Testis (tissue), 3 donors: ENCODE measurements around the gene DNAJC3. TPM values are rescaled to one million over a fixed set of nuclear protein-coding genes. Genes with fewer than 3 reads are reported as not detected.
"Not testable (repeated sequence)": the region's sequence is repeated elsewhere in the genome, so short reads cannot be mapped to it uniquely, and the experiment has no call there.

Experiments
- DNase-seq: peaks from one replicate; pipeline ENCODE4 v3.0.0-alpha.2; 2019
- H3K27ac ChIP-seq, 2 donors: fragments of 200-600 bp; sonication (generic); one replicate each; pipeline ENCODE4 v1.5.1; 2019
- H3K27me3 ChIP-seq: fragments of 200-600 bp; sonication (generic); one replicate; pipeline ENCODE4 v1.5.1; 2019
- H3K36me3 ChIP-seq: fragments of 200-600 bp; sonication (generic); one replicate; pipeline ENCODE4 v1.5.1; 2017; ENCODE audit warnings: low read depth; ENCODE audit errors: missing control alignments
- H3K4me1 ChIP-seq: fragments of 200-600 bp; sonication (generic); one replicate; pipeline ENCODE4 v1.5.1; 2019
- H3K4me3 ChIP-seq, 2 donors: fragments of 200-600 bp; sonication (generic); one replicate each; pipeline ENCODE4 v1.5.1; 2017 to 2019
- H3K9me3 ChIP-seq: fragments of 200-600 bp; sonication (generic); one replicate; pipeline ENCODE4 v1.5.1; 2017
- POLR2A ChIP-seq: fragments of 450-650 bp; IDR thresholded peaks from one replicate; pipeline ENCODE4 v1.6.1; 2017; ENCODE audit warnings: antibody characterized with exemption, mild to moderate bottlenecking, moderate library complexity
- WGBS, 2 donors: methylation state at CpG; one replicate each; pipeline ENCODE4 v1.1.5; 2018; 5-methylcytosine and 5-hydroxymethylcytosine counted together
- intact Hi-C: fragments of 100-400 bp; cut with DNase I; formaldehyde crosslinking; loops from one replicate; pipeline ENCODE4 v1.15.1; 2023; ENCODE audit warnings: low total_unique reads
- polyA plus RNA-seq: library from polyadenylated mRNA; stranded (reverse); fragments of 350-450 nt; fragmentation: Illumina TruSeq; extraction: RNeasy Lipid Tissue Mini Kit (QIAGEN cat#74804); gene quantifications from one replicate; pipeline ENCODE4 v1.2.3, GENCODE V29; 2014; ENCODE audit warnings: low read depth, low replicate concordance; ENCODE audit not compliant: insufficient read depth
- total RNA-seq, 2 donors: library from RNA; depleted of rRNA; stranded (reverse); fragments of >200 nt; gene quantifications; one replicate each; pipeline ENCODE4 v1.2.3, GENCODE V29; 2016
- TF ChIP-seq, protein P1 (sequence below), 3 experiments: fragments of 450-650 bp in 2 of 3; fragments of 200-600 bp in 1 of 3; sonication (generic) in 1 of 3; IDR thresholded peaks; one replicate each; pipeline ENCODE4 v1.5.1; 2016 to 2019; ENCODE audit warnings: antibody characterized with exemption in 3 of 3, mild to moderate bottlenecking in 2 of 3, moderate library complexity in 1 of 3

DNAJC3 gene
- total and polyA plus RNA-seq, 3 donors from 2014 or later: 18.2 to 39.4 (median 26.0) TPM

DNA sequence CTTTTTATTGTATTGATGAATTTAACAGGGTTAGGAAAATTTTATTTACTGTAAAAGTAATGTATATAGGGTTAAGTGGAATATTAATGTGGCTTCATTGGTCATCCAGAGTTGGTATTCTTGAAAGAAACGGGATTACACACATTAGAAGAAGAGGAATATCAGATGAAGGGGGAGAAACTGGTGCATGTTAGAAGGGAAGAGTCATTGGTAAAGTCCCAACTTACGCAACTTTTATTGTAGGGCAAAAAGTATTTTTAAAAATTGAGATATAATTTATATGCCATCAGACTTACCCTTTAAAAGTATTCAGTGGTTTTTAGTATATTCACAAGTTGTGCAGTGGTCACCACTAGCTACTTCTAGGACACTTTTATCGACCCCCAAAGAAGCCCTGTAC, 47.3 kb downstream of the DNAJC3 start:
- Histone ChIP-seq H3K4me3 (no peak overlapping the region), H3K36me3 (no peaks in the 10 kb centered on the region), H3K27me3 (no peaks in the 10 kb centered on the region), H3K9me3 (no peaks in the 10 kb centered on the region), H3K4me1 (no peaks in the 10 kb centered on the region), H3K27ac (no peak overlapping the region)
- WGBS, 2 donors: 80 to 88% methylated on average over 3 of the region's 3 CpGs
- intact Hi-C loops: no loop called here
- TF ChIP-seq POLR2A: no peak
- TF ChIP-seq, protein P1, sequence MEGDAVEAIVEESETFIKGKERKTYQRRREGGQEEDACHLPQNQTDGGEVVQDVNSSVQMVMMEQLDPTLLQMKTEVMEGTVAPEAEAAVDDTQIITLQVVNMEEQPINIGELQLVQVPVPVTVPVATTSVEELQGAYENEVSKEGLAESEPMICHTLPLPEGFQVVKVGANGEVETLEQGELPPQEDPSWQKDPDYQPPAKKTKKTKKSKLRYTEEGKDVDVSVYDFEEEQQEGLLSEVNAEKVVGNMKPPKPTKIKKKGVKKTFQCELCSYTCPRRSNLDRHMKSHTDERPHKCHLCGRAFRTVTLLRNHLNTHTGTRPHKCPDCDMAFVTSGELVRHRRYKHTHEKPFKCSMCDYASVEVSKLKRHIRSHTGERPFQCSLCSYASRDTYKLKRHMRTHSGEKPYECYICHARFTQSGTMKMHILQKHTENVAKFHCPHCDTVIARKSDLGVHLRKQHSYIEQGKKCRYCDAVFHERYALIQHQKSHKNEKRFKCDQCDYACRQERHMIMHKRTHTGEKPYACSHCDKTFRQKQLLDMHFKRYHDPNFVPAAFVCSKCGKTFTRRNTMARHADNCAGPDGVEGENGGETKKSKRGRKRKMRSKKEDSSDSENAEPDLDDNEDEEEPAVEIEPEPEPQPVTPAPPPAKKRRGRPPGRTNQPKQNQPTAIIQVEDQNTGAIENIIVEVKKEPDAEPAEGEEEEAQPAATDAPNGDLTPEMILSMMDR (IDR thresholded peaks at IDR 0.05): no peak
- DNase-seq: no peak

DNA sequence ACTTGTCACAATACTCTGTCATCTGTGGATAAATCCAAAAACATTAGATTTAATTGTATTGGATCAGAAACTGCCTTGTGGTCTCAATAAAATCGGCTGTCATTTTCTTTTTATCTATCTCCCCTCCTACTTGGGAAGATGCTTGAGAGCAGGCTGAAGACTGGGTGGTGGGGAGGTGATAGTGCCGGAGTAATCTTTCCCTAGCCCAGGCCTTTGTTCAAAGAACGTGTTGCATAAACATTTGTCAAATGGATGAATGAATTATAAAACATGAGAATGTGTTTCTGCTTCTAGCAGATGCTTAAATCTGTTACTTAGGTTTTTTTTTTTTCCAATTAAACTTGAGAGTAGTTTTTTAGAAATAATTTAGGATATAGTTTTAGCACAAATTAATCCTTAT, 49.9 kb downstream of the DNAJC3 start:
- Histone ChIP-seq H3K27ac (no peak overlapping the region), H3K27me3 (no peaks in the 10 kb centered on the region), H3K36me3 (no peaks in the 10 kb centered on the region), H3K9me3 (no peaks in the 10 kb centered on the region), H3K4me3 (no peak overlapping the region), H3K4me1 (no peaks in the 10 kb centered on the region)
- 86 to 88% methylated on average over 3 of the region's 3 CpGs for WGBS, 2 donors
- TF ChIP-seq, protein P1 (IDR thresholded peaks at IDR 0.05): no peak
- TF ChIP-seq POLR2A: no peak
- intact Hi-C loops: no loop called here
- DNase-seq: no peak

DNA sequence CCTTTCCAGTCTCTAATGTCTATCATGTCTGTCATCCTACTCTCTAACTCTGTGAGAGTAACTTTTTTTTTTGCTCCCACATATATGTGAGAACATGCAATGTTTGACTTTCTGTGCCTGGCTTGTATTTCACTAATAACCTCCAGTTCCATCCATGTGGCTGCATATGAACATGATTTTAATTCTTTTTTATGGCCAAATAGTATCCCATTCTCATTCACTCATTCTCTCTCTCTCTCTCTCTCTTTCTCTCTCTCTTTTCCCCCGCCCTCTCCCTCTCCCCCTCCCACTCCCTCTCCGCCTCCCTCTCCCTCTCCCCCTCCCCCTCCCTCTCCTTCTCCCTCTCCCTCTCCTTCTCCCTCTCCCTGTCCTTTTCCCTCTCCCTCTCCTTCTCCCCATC, 52.0 kb downstream of the DNAJC3 start:
- no peaks in the 10 kb centered on the region for H3K27me3 ChIP-seq
- no peak for DNase-seq
- no peak overlapping the region for H3K4me3 ChIP-seq
- H3K27ac ChIP-seq: no peak overlapping the region
- no peaks in the 10 kb centered on the region for H3K36me3 ChIP-seq
- intact Hi-C loops: no loop called here
- H3K4me1 ChIP-seq: no peaks in the 10 kb centered on the region
- no peak for TF ChIP-seq POLR2A
- TF ChIP-seq, protein P1 (IDR thresholded peaks at IDR 0.05): no peak
- no peaks in the 10 kb centered on the region for H3K9me3 ChIP-seq
- WGBS, 2 donors: 75 to 88% methylated on average over 1 to 2 of the region's 2 CpGs

DNA sequence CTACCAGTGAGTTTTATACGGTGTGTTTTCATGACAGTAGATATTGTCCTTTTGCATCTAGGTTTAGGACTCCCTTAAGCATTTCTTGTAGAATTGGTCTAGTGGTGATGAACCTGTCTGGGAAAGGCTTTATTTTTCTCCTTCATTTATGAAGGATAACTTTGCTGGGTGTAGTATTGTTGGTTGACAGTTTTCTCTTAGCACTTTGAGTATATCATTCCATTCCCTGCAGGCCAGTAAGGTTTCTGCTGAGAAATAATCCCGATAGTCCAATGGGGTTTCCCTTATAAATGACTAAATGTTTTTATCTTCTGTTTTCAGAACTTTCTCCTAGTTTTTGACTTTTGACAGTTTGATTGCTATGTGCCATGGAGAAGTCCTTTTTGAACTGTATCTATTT, 57.2 kb downstream of the DNAJC3 start:
- no peaks in the 10 kb centered on the region for H3K4me1 ChIP-seq
- no peaks in the 10 kb centered on the region for H3K36me3 ChIP-seq

GRCh38 chr13:95740071-95740978, 63.4 kb downstream of the DNAJC3 start:
- H3K36me3 ChIP-seq, H3K9me3 ChIP-seq, intact Hi-C loops, H3K4me1 ChIP-seq, H3K27me3 ChIP-seq, DNase-seq, H3K27ac ChIP-seq, H3K4me3 ChIP-seq: not testable (repeated sequence)
- WGBS, 2 donors: 78 to 83% methylated on average over 9 to 12 of the region's 37 CpGs

More for the DNA sequence above, 57.2 kb downstream of the DNAJC3 start:
- 94 to 99% methylated on average over 2 of the region's 2 CpGs for WGBS, 2 donors
- no peaks in the 10 kb centered on the region for H3K27me3 ChIP-seq
- no peaks in the 10 kb centered on the region for H3K9me3 ChIP-seq
- H3K4me3 ChIP-seq: no peak overlapping the region
- no peak for DNase-seq
- intact Hi-C loops: no loop called here
- no peak overlapping the region for H3K27ac ChIP-seq
- TF ChIP-seq POLR2A: no peak
- TF ChIP-seq, protein P1 (IDR thresholded peaks at IDR 0.05): no peak
